Tibial nerve (tissue), 3 donors: ENCODE data around the gene HADH.

ENCODE experiments used
- CTCF ChIP-seq, 5 experiments: fragments of 200-600 bp in 3 of 5; fragments of 450-650 bp in 2 of 5; sonication (generic) in 3 of 5; IDR thresholded peaks; one replicate each; pipeline ENCODE4 v1.5.1; 2016 to 2019; ENCODE audit warnings: antibody characterized with exemption in 5 of 5, mild to moderate bottlenecking in 3 of 5, moderate library complexity in 2 of 5
- POLR2A ChIP-seq, 2 donors: fragments of 450-650 bp; IDR thresholded peaks; one replicate each; pipeline ENCODE4 v1.6.1; 2017; ENCODE audit warnings: antibody characterized with exemption in 2 of 2, mild to moderate bottlenecking in 2 of 2, moderate library complexity in 2 of 2

- TF ChIP-seq CTCF (IDR thresholded peaks at IDR 0.05) (no peak), POLR2A (IDR thresholded peaks at IDR 0.05) (no peak)
These were observed 58.5 kb downstream of the HADH start for GRCh38 chr4:108048157-108048556.
